GM10266 (cell line): ENCODE results near the gene DENND1A.

ENCODE experiments used
- DNase-seq: peaks from one replicate; pipeline ENCODE4 v3.0.0; 2012; ENCODE audit errors: extremely low spot score
- CTCF ChIP-seq: IDR thresholded peaks from 2 replicates; pipeline ENCODE4 v1.5.1; 2012; ENCODE audit warnings: mild to moderate bottlenecking, low read depth; ENCODE audit not compliant: control insufficient read depth, insufficient read depth; ENCODE audit errors: missing control alignments

Gene DENND1A

DNA sequence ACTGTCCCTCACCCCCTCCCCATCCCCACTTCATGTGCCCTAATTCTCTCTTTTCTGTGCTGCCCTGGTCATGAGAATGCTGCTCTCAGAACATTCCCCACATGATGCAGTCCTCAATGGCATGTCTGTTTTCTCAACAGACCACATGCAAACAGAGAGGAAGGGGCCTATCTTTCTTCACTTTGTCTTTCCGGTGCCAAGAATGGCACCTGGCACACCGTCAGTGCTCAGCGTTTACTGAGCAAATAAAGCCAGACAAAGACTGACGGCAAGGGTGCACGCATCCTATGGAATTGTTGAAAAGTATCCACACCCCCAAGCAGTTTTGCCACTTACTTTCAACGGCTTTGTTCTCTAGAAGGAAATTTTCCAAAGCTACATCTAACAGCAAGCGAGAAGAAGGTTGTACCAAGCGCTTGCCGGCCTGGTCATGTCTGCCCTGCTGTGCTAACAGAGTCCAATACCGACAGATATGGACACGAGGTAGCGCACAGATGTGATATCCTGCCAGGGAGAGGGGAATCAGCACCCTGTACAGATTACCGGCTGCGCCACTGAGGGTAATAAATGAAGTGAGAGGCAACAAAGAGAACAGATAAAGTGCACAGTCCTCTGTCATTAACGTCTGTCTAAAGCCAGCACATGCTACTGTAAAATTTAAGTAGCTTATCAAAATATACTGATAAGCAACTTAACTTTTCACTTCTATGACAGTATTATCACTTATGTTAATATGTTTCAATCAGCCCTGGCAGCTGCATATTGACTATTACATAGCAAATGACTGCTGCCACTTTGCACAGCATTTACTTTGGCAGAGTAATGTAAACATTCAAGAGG lies 251.7 kb downstream of the DENND1A start:
- DNase-seq: no peak
- TF ChIP-seq CTCF: no peak

DNA sequence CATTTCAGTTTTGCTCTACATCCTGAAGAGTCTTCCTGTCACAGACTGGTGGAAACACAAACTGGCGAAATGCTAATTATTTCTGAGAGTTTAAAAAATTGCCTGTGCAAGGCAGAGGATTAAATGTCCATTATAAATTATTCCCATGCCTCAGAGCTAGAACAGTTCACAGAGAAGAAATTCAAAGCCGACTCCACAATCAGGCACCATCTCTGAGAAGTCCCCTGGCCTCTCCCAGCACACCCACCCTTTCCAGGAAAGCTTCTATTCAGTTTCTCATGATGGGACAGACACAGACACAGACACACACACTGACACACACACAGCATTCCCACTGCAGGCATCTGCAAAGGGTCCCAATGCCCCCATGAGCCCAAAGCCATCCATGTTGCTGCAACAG lies 253.1 kb downstream of the DENND1A start:
- DNase-seq: no peak
- TF ChIP-seq CTCF: no peak

DNA sequence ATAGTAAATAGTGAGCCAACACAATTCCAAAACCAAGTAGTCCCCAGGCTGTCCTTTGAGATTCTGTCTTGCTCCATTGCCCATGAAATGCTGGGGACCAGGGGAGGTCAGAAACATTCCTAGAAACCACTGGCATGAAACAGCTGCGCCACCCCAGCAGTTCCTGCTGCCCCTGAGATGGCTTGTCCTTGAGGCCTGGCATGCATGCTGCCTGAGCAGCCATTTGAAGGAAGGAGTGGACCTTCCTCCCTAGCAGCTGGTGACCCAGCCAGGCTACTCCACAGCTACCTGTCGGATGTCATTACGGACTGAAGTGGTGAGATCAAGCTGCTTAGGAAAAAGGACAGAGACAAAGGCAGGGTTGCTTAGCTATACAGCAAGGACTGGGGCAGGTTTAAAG lies 260.6 kb downstream of the DENND1A start:
- DNase-seq: no peak
- no peak for TF ChIP-seq CTCF

- no peak for TF ChIP-seq CTCF
- DNase-seq: no peak
Observed at GRCh38 chr9:123663529-123663928, 266.4 kb downstream of the DENND1A start.

GRCh38 chr9:123662057-123662776 lies 267.7 kb downstream of the DENND1A start:
- no peak for DNase-seq
- TF ChIP-seq CTCF: no peak

- DNase-seq: no peak
Observed at GRCh38 chr9:123660691-123661466, 269.0 kb downstream of the DENND1A start.

More at GRCh38 chr9:123660691-123661466, 269.0 kb downstream of the DENND1A start:
- TF ChIP-seq CTCF: no peak
